ENCODE measurements around the gene SNCAIP.
A peak's percentile ranks its signal among the peaks of the same experiment; 100 is the strongest.

The SNCAIP gene

GRCh38 chr5:122319897-122320296 lies 7.9 kb downstream of the SNCAIP start:
- no peak for ATAC-seq
- no peak for TF ChIP-seq ISL1 (CRISPR knock-in tag; IDR thresholded peaks at IDR 0.05)
- TF ChIP-seq TCF4 (CRISPR knock-in tag; IDR thresholded peaks at IDR 0.05; ENCODE audit: borderline replicate concordance) = no peak
- TF ChIP-seq ZNF565 (CRISPR knock-in tag; conservative IDR thresholded peaks at IDR 0.05; ENCODE audit: low read depth) = no peak
- TF ChIP-seq SNAI2 (CRISPR knock-in tag; IDR thresholded peaks at IDR 0.05) = no peak
- no peak for TF ChIP-seq OSR1 (CRISPR knock-in tag; IDR thresholded peaks at IDR 0.05)

DNA sequence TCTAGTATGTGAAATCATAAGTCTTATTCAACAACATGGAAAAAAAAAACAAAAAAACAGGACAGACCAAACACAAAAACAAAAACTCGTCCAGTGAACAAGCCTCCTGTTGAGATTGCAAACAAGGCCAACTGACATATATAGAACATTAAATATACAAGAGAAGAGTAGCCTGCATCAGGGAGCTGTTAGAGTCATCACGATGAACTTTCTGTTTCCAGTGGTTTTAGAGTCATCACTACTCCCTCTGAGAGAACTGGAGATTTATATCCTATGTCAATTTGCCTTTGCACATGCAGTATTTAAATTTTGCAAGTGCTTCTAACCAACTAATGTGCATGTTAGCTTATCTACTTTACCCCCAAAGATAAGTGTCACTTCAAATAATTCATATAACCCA lies 9.9 kb downstream of the SNCAIP start:
- no peak for TF ChIP-seq ZNF8 (CRISPR knock-in tag; IDR thresholded peaks at IDR 0.05)
- TF ChIP-seq GLIS3 (CRISPR knock-in tag; IDR thresholded peaks at IDR 0.05) = no peak
- no peak for TF ChIP-seq PPARA (CRISPR knock-in tag; IDR thresholded peaks at IDR 0.05; ENCODE audit: borderline replicate concordance)
- TF ChIP-seq ZFP30 (CRISPR knock-in tag; IDR thresholded peaks at IDR 0.05) = no peak
- no peak for TF ChIP-seq TOX (CRISPR knock-in tag; IDR thresholded peaks at IDR 0.05; ENCODE audit: borderline replicate concordance)
- no peak for TF ChIP-seq OSR1 (CRISPR knock-in tag; IDR thresholded peaks at IDR 0.05)
- TF ChIP-seq ISL1 (CRISPR knock-in tag; IDR thresholded peaks at IDR 0.05) = no peak
- no peak for TF ChIP-seq TCF4 (CRISPR knock-in tag; IDR thresholded peaks at IDR 0.05; ENCODE audit: borderline replicate concordance)
- TF ChIP-seq TSHZ2 (CRISPR knock-in tag; IDR thresholded peaks at IDR 0.05) = no peak
- TF ChIP-seq ESRRG (CRISPR knock-in tag; IDR thresholded peaks at IDR 0.05) = no peak
- TF ChIP-seq ZC3H10 (CRISPR knock-in tag; IDR thresholded peaks at IDR 0.05) = no peak
- TF ChIP-seq ZNF70 (CRISPR knock-in tag; IDR thresholded peaks at IDR 0.05) = no peak
- TF ChIP-seq SNAI2 (CRISPR knock-in tag; IDR thresholded peaks at IDR 0.05) = no peak
- no peak for ATAC-seq

DNA sequence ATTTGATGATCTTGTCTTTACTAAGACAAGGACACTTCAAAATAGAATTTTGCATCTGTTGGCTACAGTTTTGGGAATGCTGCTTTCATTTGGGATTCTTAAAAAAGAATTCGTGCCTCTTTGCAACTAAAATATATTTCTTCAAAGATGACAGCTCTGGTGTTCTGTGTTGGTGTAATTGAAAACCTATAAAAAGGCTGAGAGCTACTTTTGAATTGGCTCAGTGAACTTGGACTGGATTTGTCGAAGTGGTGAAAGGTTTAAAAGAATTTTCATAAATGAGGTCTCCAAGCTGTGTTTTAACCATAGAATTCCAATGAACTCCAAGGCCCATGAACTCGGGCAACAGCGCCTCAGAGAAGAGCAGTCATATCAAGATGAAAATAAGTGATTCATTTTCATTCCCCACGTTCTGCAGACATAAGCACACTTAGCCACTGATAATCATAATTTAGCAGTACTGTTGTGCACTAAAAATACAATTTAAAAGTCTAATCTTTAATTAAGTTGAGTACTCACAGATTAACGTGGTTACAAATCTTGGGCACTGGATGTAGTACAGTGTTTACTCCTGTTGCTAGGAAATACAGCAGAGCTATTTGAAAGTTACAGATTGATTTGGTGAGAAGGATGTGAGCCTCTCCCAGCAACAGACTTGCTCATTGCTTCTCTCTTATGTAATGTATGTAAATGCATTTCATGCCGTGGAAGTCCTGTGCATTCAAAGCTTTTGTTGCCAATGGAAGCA lies 10.9 kb downstream of the SNCAIP start:
- TF ChIP-seq, protein P1, sequence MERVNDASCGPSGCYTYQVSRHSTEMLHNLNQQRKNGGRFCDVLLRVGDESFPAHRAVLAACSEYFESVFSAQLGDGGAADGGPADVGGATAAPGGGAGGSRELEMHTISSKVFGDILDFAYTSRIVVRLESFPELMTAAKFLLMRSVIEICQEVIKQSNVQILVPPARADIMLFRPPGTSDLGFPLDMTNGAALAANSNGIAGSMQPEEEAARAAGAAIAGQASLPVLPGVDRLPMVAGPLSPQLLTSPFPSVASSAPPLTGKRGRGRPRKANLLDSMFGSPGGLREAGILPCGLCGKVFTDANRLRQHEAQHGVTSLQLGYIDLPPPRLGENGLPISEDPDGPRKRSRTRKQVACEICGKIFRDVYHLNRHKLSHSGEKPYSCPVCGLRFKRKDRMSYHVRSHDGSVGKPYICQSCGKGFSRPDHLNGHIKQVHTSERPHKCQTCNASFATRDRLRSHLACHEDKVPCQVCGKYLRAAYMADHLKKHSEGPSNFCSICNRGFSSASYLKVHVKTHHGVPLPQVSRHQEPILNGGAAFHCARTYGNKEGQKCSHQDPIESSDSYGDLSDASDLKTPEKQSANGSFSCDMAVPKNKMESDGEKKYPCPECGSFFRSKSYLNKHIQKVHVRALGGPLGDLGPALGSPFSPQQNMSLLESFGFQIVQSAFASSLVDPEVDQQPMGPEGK (CRISPR knock-in tag; IDR thresholded peaks at IDR 0.05; ENCODE audit: borderline replicate concordance) = no peak
- TF ChIP-seq ZFP3 (CRISPR knock-in tag; IDR thresholded peaks at IDR 0.05) (0 out of 2 replicates have a peak, but pooled peaks have one; percentile 34), RARB (CRISPR knock-in tag; IDR thresholded peaks at IDR 0.05) (no peak), TCF4 (CRISPR knock-in tag; IDR thresholded peaks at IDR 0.05; ENCODE audit: borderline replicate concordance) (peak; percentile 57; the same call in 1 of the 2 replicates), ARNTL (CRISPR knock-in tag; IDR thresholded peaks at IDR 0.05; ENCODE audit: borderline replicate concordance, low read depth) (no peak), ISL1 (CRISPR knock-in tag; IDR thresholded peaks at IDR 0.05) (peak; percentile 94), CREB5 (CRISPR knock-in tag; IDR thresholded peaks at IDR 0.05; ENCODE audit: low read depth) (no peak), SNAI2 (CRISPR knock-in tag; IDR thresholded peaks at IDR 0.05) (no peak), TSHZ2 (CRISPR knock-in tag; IDR thresholded peaks at IDR 0.05) (peak; percentile 68; the same call in 1 of the 2 replicates), ZNF565 (CRISPR knock-in tag; conservative IDR thresholded peaks at IDR 0.05; ENCODE audit: low read depth) (no peak), ESRRG (CRISPR knock-in tag; IDR thresholded peaks at IDR 0.05) (no peak), ZC3H10 (CRISPR knock-in tag; IDR thresholded peaks at IDR 0.05) (no peak), BACH2 (CRISPR knock-in tag; IDR thresholded peaks at IDR 0.05; ENCODE audit: borderline replicate concordance) (no peak), PPARA (CRISPR knock-in tag; IDR thresholded peaks at IDR 0.05; ENCODE audit: borderline replicate concordance) (no peak), OSR1 (CRISPR knock-in tag; IDR thresholded peaks at IDR 0.05) (no peak), ZNF70 (CRISPR knock-in tag; IDR thresholded peaks at IDR 0.05) (no peak), ZNF8 (CRISPR knock-in tag; IDR thresholded peaks at IDR 0.05) (no peak), GLIS3 (CRISPR knock-in tag; IDR thresholded peaks at IDR 0.05) (no peak), TOX (CRISPR knock-in tag; IDR thresholded peaks at IDR 0.05; ENCODE audit: borderline replicate concordance) (no peak), CSDC2 (CRISPR knock-in tag; IDR thresholded peaks at IDR 0.05) (no peak), ZFP30 (CRISPR knock-in tag; IDR thresholded peaks at IDR 0.05) (no peak)
- TF ChIP-seq, protein P2, sequence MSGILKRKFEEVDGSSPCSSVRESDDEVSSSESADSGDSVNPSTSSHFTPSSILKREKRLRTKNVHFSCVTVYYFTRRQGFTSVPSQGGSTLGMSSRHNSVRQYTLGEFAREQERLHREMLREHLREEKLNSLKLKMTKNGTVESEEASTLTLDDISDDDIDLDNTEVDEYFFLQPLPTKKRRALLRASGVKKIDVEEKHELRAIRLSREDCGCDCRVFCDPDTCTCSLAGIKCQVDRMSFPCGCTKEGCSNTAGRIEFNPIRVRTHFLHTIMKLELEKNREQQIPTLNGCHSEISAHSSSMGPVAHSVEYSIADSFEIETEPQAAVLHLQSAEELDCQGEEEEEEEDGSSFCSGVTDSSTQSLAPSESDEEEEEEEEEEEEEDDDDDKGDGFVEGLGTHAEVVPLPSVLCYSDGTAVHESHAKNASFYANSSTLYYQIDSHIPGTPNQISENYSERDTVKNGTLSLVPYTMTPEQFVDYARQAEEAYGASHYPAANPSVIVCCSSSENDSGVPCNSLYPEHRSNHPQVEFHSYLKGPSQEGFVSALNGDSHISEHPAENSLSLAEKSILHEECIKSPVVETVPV (CRISPR knock-in tag; IDR thresholded peaks at IDR 0.05) = no peak
- TF ChIP-seq, protein P3, sequence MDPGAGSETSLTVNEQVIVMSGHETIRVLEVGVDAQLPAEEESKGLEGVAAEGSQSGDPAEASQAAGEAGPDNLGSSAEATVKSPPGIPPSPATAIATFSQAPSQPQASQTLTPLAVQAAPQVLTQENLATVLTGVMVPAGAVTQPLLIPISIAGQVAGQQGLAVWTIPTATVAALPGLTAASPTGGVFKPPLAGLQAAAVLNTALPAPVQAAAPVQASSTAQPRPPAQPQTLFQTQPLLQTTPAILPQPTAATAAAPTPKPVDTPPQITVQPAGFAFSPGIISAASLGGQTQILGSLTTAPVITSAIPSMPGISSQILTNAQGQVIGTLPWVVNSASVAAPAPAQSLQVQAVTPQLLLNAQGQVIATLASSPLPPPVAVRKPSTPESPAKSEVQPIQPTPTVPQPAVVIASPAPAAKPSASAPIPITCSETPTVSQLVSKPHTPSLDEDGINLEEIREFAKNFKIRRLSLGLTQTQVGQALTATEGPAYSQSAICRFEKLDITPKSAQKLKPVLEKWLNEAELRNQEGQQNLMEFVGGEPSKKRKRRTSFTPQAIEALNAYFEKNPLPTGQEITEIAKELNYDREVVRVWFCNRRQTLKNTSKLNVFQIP (CRISPR knock-in tag; IDR thresholded peaks at IDR 0.05; ENCODE audit: borderline replicate concordance, low read depth) = no peak
- ATAC-seq = no peak

All from SK-N-SH treated with all-trans-retinoic acid at 6 μM for 48 hours (cell line).